ENCODE measurements around the gene EID3.

EID3 gene

DNA sequence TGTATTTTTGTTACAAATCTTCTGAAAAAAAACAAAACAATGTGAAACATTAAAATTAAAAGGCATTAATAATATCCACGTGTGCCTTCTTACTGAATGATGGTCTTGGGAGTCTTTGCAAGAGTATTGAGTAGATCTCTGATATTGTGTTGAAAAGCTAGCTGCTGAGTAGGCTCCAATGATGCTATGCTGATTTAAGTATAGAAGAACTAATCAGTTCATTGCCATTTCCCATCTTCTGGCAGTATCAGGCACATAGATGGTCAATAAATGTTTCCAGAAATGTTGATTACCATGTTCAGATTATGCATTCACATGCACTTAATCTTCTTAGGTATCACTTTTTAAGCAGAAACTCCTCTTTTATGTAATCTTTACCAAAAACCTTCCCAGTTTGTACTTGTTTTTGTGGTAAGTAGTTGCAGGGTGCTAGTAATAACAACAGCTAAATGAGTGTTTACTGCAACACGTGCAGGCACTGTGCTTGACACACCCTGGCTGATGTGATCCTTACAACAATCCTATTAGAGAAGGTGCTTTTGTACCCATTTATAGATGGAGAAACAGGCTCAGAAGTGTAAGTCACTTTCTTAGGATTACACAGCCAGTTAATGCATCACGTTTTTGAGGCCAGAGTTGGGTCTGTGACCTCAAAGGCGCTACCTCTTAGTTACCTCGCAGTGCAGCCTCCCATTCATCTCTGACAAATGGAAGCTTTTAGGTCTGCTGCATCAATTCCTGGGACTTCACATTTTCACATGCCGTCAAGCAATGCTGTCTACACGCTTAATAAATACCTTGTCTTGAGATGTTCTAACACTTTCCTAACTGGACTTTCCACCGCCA, 46.9 kb downstream of the EID3 start:
- H3K4me3 ChIP-seq (ENCODE audit: low read length in 2 of 2), result no peak overlapping the region
- H3K36me3 ChIP-seq (ENCODE audit: control insufficient read depth in 2 of 2, insufficient read depth in 2 of 2, low read length in 2 of 2), result peaks cover 31 to 34% of the 10 kb centered on the region in 2 donors
- no peak overlapping the region for H3K9ac ChIP-seq (ENCODE audit: low read length in 2 of 2)
- no peaks in the 10 kb centered on the region for H3K4me1 ChIP-seq (ENCODE audit: control insufficient read depth, insufficient read depth, low read length)
- H3K27ac ChIP-seq (ENCODE audit: low read length), result no peak overlapping the region
- H3K9me3 ChIP-seq (ENCODE audit: control insufficient read depth in 2 of 2, low read length in 2 of 2), result no peaks in the 10 kb centered on the region
- no peaks in the 10 kb centered on the region for H3K27me3 ChIP-seq (ENCODE audit: control insufficient read depth in 1 of 2, insufficient read depth in 2 of 2, low read length in 2 of 2)

- no peaks in the 10 kb centered on the region for H3K4me1 ChIP-seq (ENCODE audit: control insufficient read depth, insufficient read depth, low read length)
- H3K36me3 ChIP-seq (ENCODE audit: control insufficient read depth in 2 of 2, insufficient read depth in 2 of 2, low read length in 2 of 2), result peaks cover 31 to 34% of the 10 kb centered on the region in 2 donors
- no peaks in the 10 kb centered on the region for H3K9me3 ChIP-seq (ENCODE audit: control insufficient read depth in 2 of 2, low read length in 2 of 2)
- no peak overlapping the region for H3K27ac ChIP-seq (ENCODE audit: low read length)
- no peak overlapping the region for H3K9ac ChIP-seq (ENCODE audit: low read length in 2 of 2)
- H3K4me3 ChIP-seq (ENCODE audit: low read length in 2 of 2), result no peak overlapping the region
- H3K27me3 ChIP-seq (ENCODE audit: control insufficient read depth in 1 of 2, insufficient read depth in 2 of 2, low read length in 2 of 2), result no peaks in the 10 kb centered on the region
These were observed 47.8 kb downstream of the EID3 start for GRCh38 chr12:104351057-104351983.

DNA sequence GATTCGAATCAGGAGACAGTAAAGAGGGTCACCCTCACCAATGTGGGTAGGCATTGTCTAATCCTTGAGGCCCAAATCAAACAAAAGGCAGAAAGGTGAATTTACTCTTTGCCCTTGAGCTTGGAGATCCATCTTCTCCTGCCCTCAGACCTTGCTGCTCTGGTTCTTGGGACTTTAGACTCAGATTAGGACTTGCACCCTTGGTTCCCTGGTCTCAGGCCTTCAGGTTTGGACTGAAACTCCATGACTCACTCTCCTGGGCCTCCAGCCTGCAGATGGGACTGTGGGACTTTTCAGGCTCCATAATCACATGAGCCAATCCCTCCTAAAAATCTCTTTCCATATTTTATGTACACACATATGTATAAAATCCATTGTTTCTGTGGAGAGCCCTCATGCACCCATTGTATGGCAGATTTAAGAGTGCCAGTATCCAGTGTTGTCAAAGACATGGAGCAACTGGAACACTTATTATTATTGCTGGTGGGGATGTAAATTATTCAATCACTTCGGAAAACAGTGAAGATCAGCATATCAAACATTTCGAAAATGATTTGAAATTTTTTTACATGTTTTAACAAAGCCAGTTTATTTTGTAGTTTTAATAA, 48.7 kb downstream of the EID3 start:
- Histone ChIP-seq H3K27ac (ENCODE audit: low read length) (no peak overlapping the region), H3K36me3 (ENCODE audit: control insufficient read depth in 2 of 2, insufficient read depth in 2 of 2, low read length in 2 of 2) (peaks cover 30 to 33% of the 10 kb centered on the region in 2 donors), H3K27me3 (ENCODE audit: control insufficient read depth in 1 of 2, insufficient read depth in 2 of 2, low read length in 2 of 2) (no peaks in the 10 kb centered on the region), H3K9me3 (ENCODE audit: control insufficient read depth in 2 of 2, low read length in 2 of 2) (no peaks in the 10 kb centered on the region), H3K4me1 (ENCODE audit: control insufficient read depth, insufficient read depth, low read length) (no peaks in the 10 kb centered on the region), H3K9ac (ENCODE audit: low read length in 2 of 2) (no peak overlapping the region), H3K4me3 (ENCODE audit: low read length in 2 of 2) (no peak overlapping the region)

DNA sequence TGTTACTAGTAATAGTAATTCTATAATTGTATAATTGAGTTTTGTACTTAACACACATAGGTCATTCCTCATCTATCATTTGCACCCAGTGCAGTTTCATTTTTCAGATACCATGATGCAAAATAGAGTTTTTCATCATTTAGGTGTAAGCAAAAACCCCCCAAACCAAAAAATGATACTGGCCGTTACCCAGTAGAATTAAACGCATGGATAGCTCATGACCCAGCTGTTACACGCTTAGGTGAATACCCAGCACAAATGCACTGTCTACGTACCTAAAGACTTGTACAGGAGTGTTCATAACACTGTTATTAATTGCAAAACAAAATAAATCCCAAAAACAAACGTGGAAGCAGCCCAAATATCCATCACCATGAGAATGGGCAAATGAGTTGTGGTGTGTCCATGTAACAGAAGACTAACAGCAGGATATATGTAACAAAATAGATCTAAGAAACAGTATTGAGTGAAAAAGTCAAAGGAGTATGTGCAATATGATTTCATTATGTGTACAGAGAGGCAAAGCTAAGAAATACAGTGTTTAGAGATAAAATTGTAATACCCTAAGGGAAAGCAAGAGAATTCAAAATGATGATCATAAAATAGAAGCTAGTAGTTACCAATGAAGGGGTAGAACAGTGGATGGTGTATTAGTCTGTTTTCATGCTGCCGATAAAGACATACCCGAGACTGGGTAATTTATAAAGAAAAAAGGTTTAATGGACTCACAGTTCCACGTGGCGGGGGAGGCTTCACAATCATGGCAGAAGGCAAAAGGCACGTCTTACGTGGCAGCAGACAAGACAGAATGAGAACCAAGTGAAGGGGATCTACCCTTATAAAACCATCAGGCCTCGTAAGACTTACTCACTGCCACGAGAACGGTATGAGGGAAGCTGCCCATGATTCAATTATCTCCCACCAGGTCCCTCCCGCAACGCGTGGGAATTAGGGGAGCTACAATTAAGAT, 49.8 kb downstream of the EID3 start:
- Histone ChIP-seq H3K36me3 (ENCODE audit: control insufficient read depth in 2 of 2, insufficient read depth in 2 of 2, low read length in 2 of 2) (peaks cover 23 to 24% of the 10 kb centered on the region in 2 donors), H3K9me3 (ENCODE audit: control insufficient read depth in 2 of 2, low read length in 2 of 2) (no peaks in the 10 kb centered on the region), H3K27me3 (ENCODE audit: control insufficient read depth in 1 of 2, insufficient read depth in 2 of 2, low read length in 2 of 2) (no peaks in the 10 kb centered on the region), H3K9ac (ENCODE audit: low read length in 2 of 2) (no peak overlapping the region), H3K4me3 (ENCODE audit: low read length in 2 of 2) (no peak overlapping the region), H3K4me1 (ENCODE audit: control insufficient read depth, insufficient read depth, low read length) (no peaks in the 10 kb centered on the region), H3K27ac (ENCODE audit: low read length) (no peak overlapping the region)

DNA sequence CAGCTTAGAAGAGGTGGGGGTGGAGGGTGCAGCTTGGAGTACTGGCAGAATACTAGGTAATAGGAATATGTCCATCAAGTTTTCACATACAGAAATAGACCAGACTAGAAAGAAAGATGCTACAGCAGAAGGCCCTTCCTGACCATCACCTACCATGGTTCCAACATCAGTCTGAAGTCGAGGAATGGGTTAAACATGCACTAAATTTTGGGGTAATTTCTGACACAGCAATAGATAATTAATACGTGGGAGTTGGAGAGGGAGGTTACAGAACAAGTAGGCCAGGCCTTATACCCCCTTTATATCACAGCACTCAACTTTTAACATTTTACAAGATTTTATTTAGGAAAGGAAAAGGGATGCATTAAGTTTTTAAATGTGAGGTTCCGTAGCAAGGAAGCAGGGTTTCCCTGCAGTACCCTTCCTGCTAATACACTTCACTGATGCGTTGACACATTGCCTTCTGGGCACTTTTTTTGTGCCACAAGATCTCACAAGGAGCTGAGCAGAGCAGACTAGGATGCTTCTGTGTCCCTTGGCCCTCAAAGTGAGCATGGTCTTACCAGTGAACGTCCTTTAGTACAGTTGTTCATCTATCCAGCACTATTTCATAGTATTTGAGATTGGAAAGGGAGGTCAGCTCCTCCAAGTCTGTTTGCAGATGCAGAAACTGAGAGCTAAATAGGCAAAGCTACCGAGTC, 50.8 kb downstream of the EID3 start:
- Histone ChIP-seq H3K36me3 (ENCODE audit: control insufficient read depth in 2 of 2, insufficient read depth in 2 of 2, low read length in 2 of 2) (peaks cover 15 to 16% of the 10 kb centered on the region in 2 donors), H3K4me1 (ENCODE audit: control insufficient read depth, insufficient read depth, low read length) (no peaks in the 10 kb centered on the region), H3K9me3 (ENCODE audit: control insufficient read depth in 2 of 2, low read length in 2 of 2) (no peaks in the 10 kb centered on the region), H3K27ac (ENCODE audit: low read length) (no peak overlapping the region), H3K4me3 (ENCODE audit: low read length in 2 of 2) (no peak overlapping the region), H3K27me3 (ENCODE audit: control insufficient read depth in 1 of 2, insufficient read depth in 2 of 2, low read length in 2 of 2) (no peaks in the 10 kb centered on the region), H3K9ac (ENCODE audit: low read length in 2 of 2) (no peak overlapping the region)

Measured in stomach smooth muscle (tissue), 2 donors.